Spinal cord (tissue), 10 donors: ENCODE results near the gene KIRREL3. TPM values are rescaled to one million over a fixed set of nuclear protein-coding genes. Genes with fewer than 3 reads are reported as not detected.
A peak's percentile ranks its signal among the peaks of the same experiment; 100 is the strongest.

ENCODE experiments used
- DNase-seq, 6 donors: peaks; one replicate each; pipeline versions ENCODE4 v3.0.0 to v3.0.0-alpha.2; 2013 to 2015; ENCODE audit warnings: low spot score in 6 of 6, low read depth in 4 of 6
- H3K27ac ChIP-seq: one replicate; pipeline ENCODE4 v1.5.1; 2013; ENCODE audit warnings: low read depth, low read length, control low read depth
- H3K27me3 ChIP-seq: one replicate; pipeline ENCODE4 v1.6.1; 2013; ENCODE audit warnings: low read length; ENCODE audit not compliant: control insufficient read depth, insufficient read depth
- H3K36me3 ChIP-seq: one replicate; pipeline ENCODE4 v1.6.1; 2013; ENCODE audit warnings: low read length; ENCODE audit not compliant: control insufficient read depth, insufficient read depth
- H3K4me1 ChIP-seq: one replicate; pipeline ENCODE4 v1.6.1; 2013; ENCODE audit warnings: low read length; ENCODE audit not compliant: control insufficient read depth, insufficient read depth
- H3K4me3 ChIP-seq: one replicate; pipeline ENCODE4 v1.5.1; 2013; ENCODE audit warnings: low read depth, low read length, control low read depth
- H3K9me3 ChIP-seq: one replicate; pipeline ENCODE4 v1.6.1; 2013; ENCODE audit warnings: low read length; ENCODE audit not compliant: control insufficient read depth, insufficient read depth
- WGBS: methylation state at CpG from one replicate; pipeline ENCODE4 v1.1.5; 2013; ENCODE audit warnings: missing lambda C conversion rate; ENCODE audit not compliant: insufficient coverage; 5-methylcytosine and 5-hydroxymethylcytosine counted together
- polyA plus RNA-seq, 2 donors: library from polyadenylated mRNA; unstranded; fragments of 120-200 nt; gene quantifications; one replicate each; pipeline ENCODE4 v1.2.1, GENCODE V29; 2013; ENCODE audit not compliant: insufficient read length in 2 of 2
- total RNA-seq, 2 donors: library from RNA; depleted of rRNA in 1 of 2; stranded (reverse); fragments of 120-200 nt in 1 of 2; fragments of >200 nt in 1 of 2; gene quantifications; one replicate each; pipeline versions ENCODE4 v1.2.3 to v1.2.4, GENCODE V29; 2013 to 2014
- donor health status: healthy.

The KIRREL3 gene
- total and polyA plus RNA-seq, 4 donors, result 10.0 to 58.1 (median 31.7) TPM

- Histone ChIP-seq H3K4me1 (peaks cover 16% of the 10 kb centered on the region), H3K36me3 (no peaks in the 10 kb centered on the region), H3K4me3 (no peak overlapping the region), H3K9me3 (no peaks in the 10 kb centered on the region), H3K27ac (no peak overlapping the region), H3K27me3 (no peaks in the 10 kb centered on the region)
- DNase-seq, result peak in 1 of 6 donors; percentile 45
- 61% methylated on average over 5 of the region's 5 CpGs for WGBS
Measured at GRCh38 chr11:126727381-126727780, 273.2 kb downstream of the KIRREL3 start.

- DNase-seq, result no peak
- Histone ChIP-seq H3K36me3 (no peaks in the 10 kb centered on the region), H3K9me3 (no peaks in the 10 kb centered on the region), H3K27me3 (no peaks in the 10 kb centered on the region), H3K27ac (no peak overlapping the region), H3K4me1 (peaks cover 22% of the 10 kb centered on the region), H3K4me3 (no peak overlapping the region)
- 91% methylated on average over 6 of the region's 7 CpGs for WGBS
Measured at GRCh38 chr11:126725521-126725920, 275.0 kb downstream of the KIRREL3 start.

GRCh38 chr11:126725043-126725442 is 275.5 kb downstream of the KIRREL3 start:
- no peak overlapping the region for H3K4me3 ChIP-seq
- H3K36me3 ChIP-seq, result no peaks in the 10 kb centered on the region
- WGBS, result 86% methylated on average over 5 of the region's 5 CpGs
- no peak for DNase-seq
- H3K9me3 ChIP-seq, result no peaks in the 10 kb centered on the region
- H3K27ac ChIP-seq, result no peak overlapping the region
- H3K27me3 ChIP-seq, result no peaks in the 10 kb centered on the region
- H3K4me1 ChIP-seq, result peaks cover 23% of the 10 kb centered on the region

GRCh38 chr11:126723665-126724045 is 276.9 kb downstream of the KIRREL3 start:
- H3K9me3 ChIP-seq, result no peaks in the 10 kb centered on the region
- H3K4me1 ChIP-seq, result peaks cover 23% of the 10 kb centered on the region
- H3K27me3 ChIP-seq, result no peaks in the 10 kb centered on the region
- no CpG with 5 or more reads among the region's 1 CpG for WGBS
- no peak overlapping the region for H3K4me3 ChIP-seq
- H3K27ac ChIP-seq, result no peak overlapping the region
- DNase-seq, result no peak
- no peaks in the 10 kb centered on the region for H3K36me3 ChIP-seq

- H3K9me3 ChIP-seq, result no peaks in the 10 kb centered on the region
- no peak overlapping the region for H3K4me3 ChIP-seq
- WGBS, result 100% methylated on average over 1 of the region's 6 CpGs
- peaks cover 28% of the 10 kb centered on the region for H3K4me1 ChIP-seq
- H3K36me3 ChIP-seq, result no peaks in the 10 kb centered on the region
- H3K27me3 ChIP-seq, result no peaks in the 10 kb centered on the region
- H3K27ac ChIP-seq, result no peak overlapping the region
- no peak for DNase-seq
Measured at GRCh38 chr11:126722956-126723664, 277.5 kb downstream of the KIRREL3 start.

GRCh38 chr11:126722006-126722736 is 278.4 kb downstream of the KIRREL3 start:
- Histone ChIP-seq H3K4me1 (peaks cover 21% of the 10 kb centered on the region), H3K9me3 (no peaks in the 10 kb centered on the region), H3K4me3 (no peak overlapping the region), H3K27me3 (no peaks in the 10 kb centered on the region), H3K36me3 (no peaks in the 10 kb centered on the region), H3K27ac (no peak overlapping the region)
- WGBS, result no CpG with 5 or more reads among the region's 1 CpG
- DNase-seq, result no peak

- peaks cover 20% of the 10 kb centered on the region for H3K4me1 ChIP-seq
- H3K27me3 ChIP-seq, result no peaks in the 10 kb centered on the region
- no peaks in the 10 kb centered on the region for H3K36me3 ChIP-seq
- H3K4me3 ChIP-seq, result no peak overlapping the region
- no peak overlapping the region for H3K27ac ChIP-seq
- no peaks in the 10 kb centered on the region for H3K9me3 ChIP-seq
- DNase-seq, result peak in 2 of 6 donors; percentile 83
- WGBS, result 52% methylated on average over 4 of the region's 5 CpGs
Measured at GRCh38 chr11:126720539-126721235, 279.9 kb downstream of the KIRREL3 start.

- WGBS, result 95% methylated on average over 3 of the region's 3 CpGs
Measured at GRCh38 chr11:126719740-126720139, 280.8 kb downstream of the KIRREL3 start.

GRCh38 chr11:126718276-126718675 is 282.3 kb downstream of the KIRREL3 start:
- DNase-seq, result no peak
- peaks cover 20% of the 10 kb centered on the region for H3K4me1 ChIP-seq
- no peaks in the 10 kb centered on the region for H3K9me3 ChIP-seq
- no peak overlapping the region for H3K27ac ChIP-seq
- WGBS, result 80% methylated on average over 2 of the region's 3 CpGs
- H3K36me3 ChIP-seq, result no peaks in the 10 kb centered on the region
- H3K27me3 ChIP-seq, result peaks cover 2% of the 10 kb centered on the region
- H3K4me3 ChIP-seq, result no peak overlapping the region

More at GRCh38 chr11:126719740-126720139, 280.8 kb downstream of the KIRREL3 start:
- DNase-seq, result no peak
- Histone ChIP-seq H3K4me1 (peaks cover 20% of the 10 kb centered on the region), H3K27me3 (peaks cover 2% of the 10 kb centered on the region), H3K27ac (no peak overlapping the region), H3K36me3 (no peaks in the 10 kb centered on the region), H3K9me3 (no peaks in the 10 kb centered on the region), H3K4me3 (no peak overlapping the region)
